GM12891 (cell line): ENCODE data around the gene DIP2C.

Source experiments
- PAX5 ChIP-seq: IDR thresholded peaks from 2 replicates; pipeline ENCODE4 v1.6.1; 2011; ENCODE audit warnings: low read length, moderate library complexity, mild to moderate bottlenecking; ENCODE audit not compliant: insufficient read depth, severe bottlenecking
- POLR2A ChIP-seq: IDR thresholded peaks from 2 replicates; pipeline ENCODE4 v1.6.1; 2011; ENCODE audit warnings: low read depth, low read length, control low read depth
- POLR2AphosphoS5 ChIP-seq: IDR thresholded peaks from 2 replicates; pipeline ENCODE4 v1.6.1; 2011; ENCODE audit warnings: low read depth, low read length, control low read depth
- POU2F2 ChIP-seq: IDR thresholded peaks from 2 replicates; pipeline ENCODE4 v1.6.1; 2011; ENCODE audit warnings: low read depth, mild to moderate bottlenecking, control low read depth, low read length, moderate library complexity
- SPI1 ChIP-seq: IDR thresholded peaks from 2 replicates; pipeline ENCODE4 v1.6.1; 2011; ENCODE audit warnings: low read depth, low read length, control low read depth
- TAF1 ChIP-seq: IDR thresholded peaks from 2 replicates; pipeline ENCODE4 v1.6.1; 2011; ENCODE audit warnings: low read depth, low read length, control low read depth

DNA sequence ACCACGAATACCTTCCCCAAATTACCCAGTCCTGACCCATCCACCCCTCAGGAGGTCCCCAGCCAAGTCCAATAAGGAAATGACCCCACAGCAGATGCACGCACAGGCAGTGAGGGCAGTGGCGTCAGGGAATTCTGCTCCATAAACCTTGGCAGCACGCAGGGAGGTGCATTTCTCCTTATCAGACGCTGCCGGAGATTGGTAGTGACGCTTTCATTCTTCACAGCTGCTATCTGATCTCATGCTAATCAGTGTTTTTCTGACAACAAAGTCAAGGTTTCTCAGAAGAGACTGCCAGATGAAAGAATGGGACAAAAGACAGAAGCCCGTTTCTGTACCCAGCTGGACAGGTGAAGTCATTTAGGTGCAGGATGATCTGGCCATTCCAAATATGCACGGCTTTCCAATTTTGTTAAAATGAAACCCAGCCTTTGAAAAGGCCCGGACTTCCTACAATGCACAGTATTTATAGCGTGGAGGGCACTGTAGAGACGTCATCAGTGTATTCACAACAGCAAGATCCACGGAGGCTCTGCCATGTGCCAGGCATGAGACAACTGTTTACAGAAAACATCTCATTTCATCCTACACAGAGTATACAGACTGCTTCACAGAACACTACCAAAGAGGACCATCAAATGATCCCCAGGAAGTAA lies 35.3 kb downstream of the DIP2C start:
- TF ChIP-seq POLR2AphosphoS5 (no peak), POLR2A (no peak), POU2F2 (no peak), PAX5 (no peak), SPI1 (no peak), TAF1 (no peak)
